GM19397 (cell line): ENCODE data around the gene TTLL5.

ENCODE experiments used
- ATAC-seq: cut with Tn5 transposase; IDR thresholded peaks from one replicate; pipeline ENCODE4 v1.9.1; 2021; ENCODE audit warnings: mild to moderate bottlenecking, moderate library complexity; ENCODE audit not compliant: unreplicated experiment

Gene TTLL5

GRCh38 chr14:75981426-75982265 is 320.6 kb downstream of the TTLL5 start, which contains the start of gene TGFB3:
TGFB3 (minus strand) TSS chr14:75981995; CDS start chr14:75980893, 1,102 bp downstream.
- no peak for ATAC-seq

DNA sequence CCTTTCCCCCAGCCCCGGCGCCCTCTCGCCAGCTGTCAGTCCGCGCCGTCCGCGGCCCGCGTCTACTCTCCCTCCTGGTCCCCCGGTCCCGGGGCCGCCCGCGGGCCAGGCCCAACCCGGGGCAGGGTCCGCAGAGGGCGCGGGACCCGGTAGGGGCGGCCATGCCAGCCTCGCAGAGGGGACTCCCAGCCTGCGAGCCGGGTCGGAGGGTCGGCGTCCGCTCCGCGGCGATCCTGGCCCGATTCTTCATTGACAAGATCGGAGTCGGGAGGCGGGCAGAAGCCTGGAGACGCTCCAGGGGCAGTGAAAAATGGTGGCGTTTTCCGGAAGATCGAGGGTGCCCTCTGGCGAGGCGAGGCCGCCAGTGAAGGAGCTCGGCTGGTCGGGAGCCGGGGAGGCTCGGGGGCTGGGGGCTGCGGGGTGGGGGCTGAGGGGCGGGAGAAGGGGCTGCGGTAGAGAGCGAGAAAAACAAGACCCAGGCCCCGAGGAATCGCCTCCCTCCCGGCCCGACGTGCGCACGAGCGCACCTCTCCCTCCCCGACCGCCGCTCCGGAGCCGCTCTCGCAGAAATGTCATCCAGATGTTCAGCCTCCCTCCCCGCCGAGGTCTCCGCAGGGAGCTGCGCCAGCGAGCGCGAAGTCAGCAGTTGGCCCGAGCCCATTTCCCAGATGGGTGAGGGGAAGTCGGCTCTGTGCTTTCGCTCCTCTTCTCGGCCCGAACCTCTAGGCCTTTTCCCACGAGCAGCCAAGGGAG is 321.4 kb downstream of the TTLL5 start:
- ATAC-seq, result no peak

DNA sequence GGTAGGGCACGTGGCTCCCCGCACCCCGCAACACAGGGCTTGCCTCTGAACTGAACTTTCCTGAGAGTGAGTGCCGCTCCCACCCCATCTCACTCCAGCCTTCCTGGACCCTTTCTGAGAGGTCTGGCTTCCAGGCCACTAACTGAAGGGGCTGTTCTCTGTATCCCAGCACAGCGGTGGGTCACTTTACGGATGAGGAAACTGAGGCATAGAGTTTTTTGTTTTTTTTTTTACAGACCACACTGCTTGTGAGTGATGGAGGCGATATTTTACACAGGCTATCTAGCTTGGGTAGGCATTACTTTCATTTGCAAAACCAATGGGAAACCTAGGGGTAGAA is 321.9 kb downstream of the TTLL5 start:
- ATAC-seq, result no peak

- ATAC-seq, result no peak
These were observed 323.6 kb downstream of the TTLL5 start for GRCh38 chr14:75984674-75985073.

- ATAC-seq, result peak; percentile 76
These were observed 324.8 kb downstream of the TTLL5 start, which contains the start of gene IFT43 for GRCh38 chr14:75985618-75986438. IFT43 (plus strand) TSS chr14:75985763; CDS start chr14:75985787, 24 bp downstream.

DNA sequence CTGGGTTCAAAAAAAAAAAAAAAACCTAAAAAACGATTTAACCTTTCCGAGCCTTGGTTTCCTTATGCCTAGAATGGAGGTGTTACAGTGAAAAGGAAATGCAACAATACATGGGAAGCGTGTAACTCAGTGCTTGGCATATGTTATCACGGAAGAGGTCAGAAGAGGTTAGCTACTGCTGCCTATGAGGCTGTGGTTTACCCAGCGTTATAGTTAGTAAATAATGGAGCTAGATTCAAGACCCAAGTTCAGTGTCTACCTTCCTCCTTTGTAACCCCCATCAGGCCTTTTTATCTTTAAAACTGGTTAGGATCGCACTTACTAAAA is 325.4 kb downstream of the TTLL5 start:
- ATAC-seq, result no peak

GRCh38 chr14:75987201-75987970 is 326.3 kb downstream of the TTLL5 start:
- no peak for ATAC-seq

- no peak for ATAC-seq
These were observed 328.1 kb downstream of the TTLL5 start for GRCh38 chr14:75989134-75989533.

- no peak for ATAC-seq
These were observed 329.3 kb downstream of the TTLL5 start for GRCh38 chr14:75990297-75990696.

DNA sequence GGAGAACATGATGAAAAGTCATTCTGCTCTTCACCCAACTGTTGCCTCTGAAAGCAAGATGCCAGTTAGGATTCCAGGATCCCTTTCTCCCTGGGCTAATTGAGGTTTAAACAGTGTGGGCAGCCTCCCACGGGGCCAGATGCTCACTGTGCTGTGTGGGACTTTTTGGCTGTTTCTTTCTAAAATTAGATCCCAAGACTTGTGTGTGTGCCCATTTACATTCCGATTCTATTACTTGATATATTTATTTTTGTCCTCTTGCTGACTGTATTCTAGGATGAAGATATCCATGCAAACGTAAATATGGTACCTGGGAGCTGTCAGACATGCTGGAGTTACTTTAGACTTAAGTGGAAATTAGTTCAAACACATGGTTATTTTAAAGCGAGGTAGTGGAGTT is 330.7 kb downstream of the TTLL5 start:
- ATAC-seq, result no peak

DNA sequence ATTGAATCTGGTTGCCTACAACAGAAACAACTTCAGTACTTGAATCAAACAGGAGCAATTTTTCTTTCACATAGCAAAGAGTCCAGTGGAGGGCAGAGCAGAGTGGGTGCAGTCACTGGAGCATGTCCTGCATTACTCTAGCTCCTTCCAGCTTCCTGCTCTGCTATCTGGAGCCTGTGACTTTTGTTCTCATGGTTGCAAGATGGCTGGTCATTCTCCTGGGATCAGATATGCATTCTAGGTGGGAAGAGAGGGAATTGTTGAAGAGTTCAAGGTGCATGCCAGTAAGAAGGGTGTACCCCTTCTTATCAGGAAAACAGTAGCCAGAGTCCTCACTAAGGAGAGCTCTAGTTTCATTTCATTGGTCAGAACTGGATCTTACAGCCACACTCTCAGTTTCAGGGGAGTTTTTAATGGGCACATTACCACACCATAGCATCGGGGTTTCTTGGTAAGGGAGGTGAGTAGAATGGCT is 332.6 kb downstream of the TTLL5 start:
- no peak for ATAC-seq

- ATAC-seq, result no peak
These were observed 334.5 kb downstream of the TTLL5 start for GRCh38 chr14:75995372-75996041.

- no peak for ATAC-seq
These were observed 335.4 kb downstream of the TTLL5 start for GRCh38 chr14:75996488-75996887.

GRCh38 chr14:75999511-76000190 is 338.6 kb downstream of the TTLL5 start:
- ATAC-seq, result no peak

- no peak for ATAC-seq
These were observed 341.3 kb downstream of the TTLL5 start for GRCh38 chr14:76002383-76002782.
